GM12801 (cell line): Measurements from ENCODE around the gene CCDC183.

Experiments
- TF ChIP-seq, protein P1 (sequence below): IDR thresholded peaks from one replicate; pipeline ENCODE4 v1.5.1; 2011; ENCODE audit warnings: control low read depth; ENCODE audit not compliant: insufficient read length; ENCODE audit errors: extremely low read depth

CCDC183 gene

DNA sequence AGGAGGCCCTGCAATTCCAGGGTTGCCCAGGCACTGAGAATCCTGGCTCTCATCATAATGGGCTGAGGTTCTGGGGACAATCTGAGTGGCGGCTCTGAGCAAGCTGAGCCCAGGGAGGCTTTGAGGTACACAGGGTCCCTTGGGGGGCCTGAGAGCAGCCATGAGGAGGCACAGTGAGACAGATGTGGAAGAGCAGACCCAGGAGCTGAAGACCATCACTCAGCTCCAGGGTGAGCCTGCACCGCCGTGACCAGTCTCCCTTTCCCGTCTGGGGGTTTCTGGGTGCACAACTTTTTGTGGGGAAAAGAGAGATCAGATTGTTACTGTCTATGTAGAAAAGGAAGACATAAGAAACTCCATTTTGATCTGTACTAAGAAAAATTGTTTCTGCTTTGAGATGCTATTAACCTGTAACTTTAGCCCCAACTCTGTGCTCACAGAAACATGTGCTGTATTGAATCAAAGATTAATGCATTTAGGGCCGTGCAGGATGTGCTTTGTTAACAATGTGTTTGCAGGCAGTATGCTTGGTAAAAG lies at the start of gene CCDC183:
TSS of gene CCDC183 (plus strand) at position 101 of the 537 bp plus-strand sequence. CDS start at position 161, 60 bp downstream.
- TF ChIP-seq, protein P1, sequence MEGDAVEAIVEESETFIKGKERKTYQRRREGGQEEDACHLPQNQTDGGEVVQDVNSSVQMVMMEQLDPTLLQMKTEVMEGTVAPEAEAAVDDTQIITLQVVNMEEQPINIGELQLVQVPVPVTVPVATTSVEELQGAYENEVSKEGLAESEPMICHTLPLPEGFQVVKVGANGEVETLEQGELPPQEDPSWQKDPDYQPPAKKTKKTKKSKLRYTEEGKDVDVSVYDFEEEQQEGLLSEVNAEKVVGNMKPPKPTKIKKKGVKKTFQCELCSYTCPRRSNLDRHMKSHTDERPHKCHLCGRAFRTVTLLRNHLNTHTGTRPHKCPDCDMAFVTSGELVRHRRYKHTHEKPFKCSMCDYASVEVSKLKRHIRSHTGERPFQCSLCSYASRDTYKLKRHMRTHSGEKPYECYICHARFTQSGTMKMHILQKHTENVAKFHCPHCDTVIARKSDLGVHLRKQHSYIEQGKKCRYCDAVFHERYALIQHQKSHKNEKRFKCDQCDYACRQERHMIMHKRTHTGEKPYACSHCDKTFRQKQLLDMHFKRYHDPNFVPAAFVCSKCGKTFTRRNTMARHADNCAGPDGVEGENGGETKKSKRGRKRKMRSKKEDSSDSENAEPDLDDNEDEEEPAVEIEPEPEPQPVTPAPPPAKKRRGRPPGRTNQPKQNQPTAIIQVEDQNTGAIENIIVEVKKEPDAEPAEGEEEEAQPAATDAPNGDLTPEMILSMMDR: no peak

DNA sequence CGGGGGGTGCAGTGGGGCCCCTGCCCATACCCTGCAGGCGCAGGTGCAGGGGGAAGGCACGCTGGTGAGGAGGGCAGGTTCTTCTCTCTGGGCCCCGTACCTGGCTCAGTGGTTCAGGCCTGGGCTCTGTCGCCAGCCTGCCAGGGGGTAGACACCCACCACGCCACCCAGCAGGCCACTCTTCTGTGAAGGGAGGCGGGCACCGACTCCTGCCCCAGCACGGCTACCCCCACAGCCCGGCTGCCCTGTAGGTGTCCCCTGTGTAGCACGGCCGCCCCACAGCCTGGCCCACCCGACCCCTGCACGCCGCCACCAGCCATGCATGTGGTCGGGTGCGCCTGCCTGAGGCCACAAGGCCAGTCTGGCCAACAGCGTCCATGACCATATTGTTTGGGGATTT lies 49.5 kb upstream of the CCDC183 start:
- TF ChIP-seq, protein P1: no peak

DNA sequence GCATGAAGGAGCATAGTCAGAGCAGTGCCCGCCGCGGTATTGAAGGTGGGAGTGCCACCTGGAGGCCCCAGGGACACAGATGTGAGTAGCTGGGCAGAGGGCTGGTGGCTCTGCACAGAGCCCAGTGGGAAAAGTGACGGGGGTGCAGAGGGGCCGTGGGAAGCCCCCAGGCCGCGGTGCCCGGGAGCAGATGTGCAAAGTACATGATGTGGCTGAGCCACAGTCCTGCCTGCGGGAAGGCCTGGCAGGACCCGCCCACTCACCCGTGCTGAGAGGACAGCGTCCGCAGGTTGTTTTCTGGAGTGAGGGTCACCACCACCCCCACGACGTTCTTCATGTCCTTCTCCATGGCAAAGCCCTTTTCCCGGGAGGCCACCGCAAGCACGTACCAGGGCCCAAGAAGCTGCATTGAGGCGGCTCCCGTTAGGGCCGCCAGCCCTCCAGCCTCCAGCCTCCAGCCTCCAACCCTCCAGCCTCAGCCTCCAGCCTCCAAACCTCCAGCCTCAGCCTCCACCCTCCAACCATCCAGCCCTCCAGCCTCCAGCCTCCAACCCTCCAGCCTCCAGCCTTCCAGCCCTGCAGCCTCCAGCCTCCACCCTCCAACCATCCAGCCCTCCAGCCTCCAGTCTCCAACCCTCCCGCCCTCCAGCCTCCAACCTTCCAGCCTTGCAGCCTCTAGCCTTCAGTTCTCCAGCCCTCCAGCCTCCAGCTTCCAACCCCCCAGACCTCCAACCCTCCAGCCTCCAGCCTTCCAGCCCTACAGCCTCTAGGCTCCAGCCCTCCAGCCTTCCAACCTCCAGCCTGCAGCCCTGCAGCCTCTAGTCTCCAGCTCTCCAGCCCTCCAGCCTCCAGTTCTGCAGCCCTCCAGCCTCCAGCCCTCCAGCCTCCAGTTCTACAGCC lies 48.7 kb upstream of the CCDC183 start:
- TF ChIP-seq, protein P1: no peak

DNA sequence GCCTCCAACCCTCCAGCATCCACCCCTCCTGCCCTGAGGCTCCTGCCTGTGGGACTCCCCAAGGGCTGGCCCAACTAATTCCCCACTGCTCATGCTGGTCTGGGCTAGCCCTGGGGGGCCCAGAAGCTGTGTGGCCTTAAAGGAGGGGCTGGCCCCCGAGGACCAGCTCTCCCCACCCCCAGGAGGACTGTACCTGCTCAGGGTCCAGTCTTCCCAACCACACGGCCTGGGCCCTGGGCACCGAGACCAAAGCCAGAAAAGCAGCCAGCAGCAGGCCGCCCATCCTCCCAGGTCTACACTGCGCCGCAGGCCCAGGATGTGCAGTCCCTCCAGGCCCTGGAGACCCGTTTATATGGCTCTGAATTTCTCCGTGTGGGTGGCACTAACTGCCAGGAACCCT lies 47.9 kb upstream of the CCDC183 start, which contains the start of gene LCN6:
TSS of gene LCN6 (minus strand) at position 325 of the 400 bp plus-strand sequence. CDS start at position 283, 42 bp downstream.
- TF ChIP-seq, protein P1: no peak

DNA sequence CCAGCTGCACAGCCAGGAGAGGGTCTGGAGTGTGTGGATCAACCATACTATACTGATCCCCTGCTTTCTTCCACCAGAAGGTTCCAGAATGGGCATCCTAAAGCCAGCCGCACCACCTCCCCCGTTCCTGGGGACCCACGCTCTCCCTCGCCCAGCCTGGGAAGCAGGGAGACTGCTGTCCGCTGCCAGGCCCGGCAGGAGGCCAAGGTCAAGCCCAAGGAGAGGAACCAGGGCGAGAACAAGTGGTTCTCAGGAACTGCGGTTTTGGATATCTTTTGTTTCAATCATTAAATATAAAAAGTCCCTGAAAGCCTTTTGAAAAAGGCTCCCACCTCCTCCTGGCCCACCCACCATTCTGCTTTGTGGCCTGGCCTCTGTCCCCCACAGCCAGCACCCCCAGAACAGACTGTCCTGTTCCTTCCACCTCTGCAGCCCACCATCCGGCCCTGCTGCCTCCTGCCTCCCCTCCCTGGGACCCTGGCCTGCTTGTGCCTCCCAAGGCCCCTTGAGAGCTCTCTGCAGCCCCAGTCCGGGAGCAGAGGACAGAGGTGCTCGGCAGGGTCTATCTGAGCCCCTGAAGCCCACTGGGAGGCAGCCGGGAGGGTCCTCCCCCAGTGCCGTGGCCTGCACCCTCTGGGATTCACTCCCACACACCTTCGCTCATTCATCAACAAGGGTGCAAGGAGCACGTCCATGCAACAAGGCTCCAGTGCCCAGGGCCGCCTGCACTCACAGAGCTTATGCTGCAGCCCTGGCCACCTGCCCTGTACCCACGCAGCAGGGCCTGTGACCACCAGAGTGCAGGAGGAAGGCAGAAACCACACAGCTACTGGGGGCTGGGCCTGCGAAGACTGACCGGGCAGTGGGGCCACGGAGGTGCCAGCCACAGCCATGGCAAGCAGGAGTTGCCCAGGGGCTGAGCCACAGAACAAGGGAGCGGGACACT lies 47.2 kb upstream of the CCDC183 start:
- TF ChIP-seq, protein P1: no peak

DNA sequence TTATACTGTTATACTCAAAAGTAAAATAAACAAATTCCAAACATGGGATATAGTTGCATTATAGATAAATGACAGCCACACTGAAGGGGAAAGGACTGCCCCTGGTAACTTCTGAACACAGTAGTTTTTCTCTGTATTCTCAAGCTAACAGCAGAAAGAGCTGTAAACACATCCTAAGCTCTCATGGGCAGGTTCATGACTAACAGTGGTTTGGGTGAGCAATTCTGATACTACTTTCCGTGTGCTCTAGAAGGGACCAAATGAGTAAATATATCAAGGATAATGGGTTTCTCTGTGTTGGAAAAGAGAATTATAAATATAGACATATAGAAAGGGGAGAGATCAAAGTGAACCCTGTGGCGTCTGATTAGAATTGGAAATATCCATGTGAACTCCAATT lies 45.6 kb upstream of the CCDC183 start:
- TF ChIP-seq, protein P1: no peak

DNA sequence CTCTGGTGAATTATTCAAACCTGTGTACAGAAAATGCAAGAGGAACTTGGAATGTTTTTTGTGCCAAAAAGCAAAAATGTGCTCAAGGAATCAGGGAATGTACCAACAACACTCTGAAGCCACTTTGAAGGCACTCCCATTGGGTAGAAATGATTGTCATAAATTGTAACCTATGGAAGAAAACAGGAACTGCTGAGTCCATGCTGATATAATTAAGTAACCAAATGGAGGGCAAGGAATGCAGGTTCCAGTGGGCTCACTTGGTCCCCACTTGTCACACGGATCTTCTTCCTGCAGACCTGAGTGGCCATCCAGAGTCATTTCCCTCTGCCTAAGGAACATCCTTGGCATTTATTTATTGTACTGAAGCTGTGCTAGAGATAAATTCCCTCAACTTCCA lies 44.9 kb upstream of the CCDC183 start:
- TF ChIP-seq, protein P1: no peak
